ENCODE measurements around the gene MAP3K20.
A peak's percentile ranks its signal among the peaks of the same experiment; 100 is the strongest.
"Not testable (repeated sequence)": the region's sequence is repeated elsewhere in the genome, so short reads cannot be mapped to it uniquely, and the experiment has no call there.

MAP3K20 gene

DNA sequence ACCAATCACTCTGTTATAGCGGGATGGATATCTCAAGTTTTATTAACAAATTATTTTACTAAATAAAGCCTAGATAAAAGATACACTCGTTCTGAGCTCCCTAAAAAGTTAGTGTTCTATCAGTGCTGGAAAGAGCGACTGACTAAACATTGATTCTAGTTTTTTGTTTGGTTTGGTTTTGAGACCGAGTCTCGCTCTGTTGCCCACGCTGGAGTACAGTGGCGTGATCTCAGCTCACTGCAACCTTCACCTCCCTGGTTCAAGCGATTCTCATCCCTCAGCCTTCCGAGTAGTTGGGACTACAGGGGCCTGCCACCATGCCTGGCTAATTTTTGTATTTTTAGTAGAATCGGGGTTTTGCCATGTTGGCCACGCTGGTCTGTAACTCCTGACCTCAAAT lies 205.2 kb downstream of the MAP3K20 start:
- no peak for DNase-seq (ENCODE audit: low spot score)

DNA sequence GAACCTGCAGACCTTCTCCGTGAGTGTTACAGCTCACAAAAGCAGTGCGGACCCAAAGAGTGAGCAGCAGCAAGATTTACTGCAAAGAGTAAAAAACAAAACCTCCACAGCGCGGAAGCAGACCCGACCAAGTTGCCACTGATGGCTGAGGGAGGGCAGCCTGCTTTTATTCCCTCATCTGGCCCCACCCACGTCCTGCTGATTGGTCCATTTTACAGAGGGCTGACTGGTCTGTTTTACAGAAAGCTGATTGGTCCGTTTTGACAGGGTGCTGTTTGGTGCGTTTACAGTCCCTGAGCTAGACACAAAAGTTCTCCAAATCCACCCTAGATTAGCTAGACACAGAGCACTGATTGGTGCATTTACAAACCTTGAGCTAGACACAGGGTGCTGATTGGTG lies 206.3 kb downstream of the MAP3K20 start:
- DNase-seq (ENCODE audit: low spot score), result not testable (repeated sequence)

DNA sequence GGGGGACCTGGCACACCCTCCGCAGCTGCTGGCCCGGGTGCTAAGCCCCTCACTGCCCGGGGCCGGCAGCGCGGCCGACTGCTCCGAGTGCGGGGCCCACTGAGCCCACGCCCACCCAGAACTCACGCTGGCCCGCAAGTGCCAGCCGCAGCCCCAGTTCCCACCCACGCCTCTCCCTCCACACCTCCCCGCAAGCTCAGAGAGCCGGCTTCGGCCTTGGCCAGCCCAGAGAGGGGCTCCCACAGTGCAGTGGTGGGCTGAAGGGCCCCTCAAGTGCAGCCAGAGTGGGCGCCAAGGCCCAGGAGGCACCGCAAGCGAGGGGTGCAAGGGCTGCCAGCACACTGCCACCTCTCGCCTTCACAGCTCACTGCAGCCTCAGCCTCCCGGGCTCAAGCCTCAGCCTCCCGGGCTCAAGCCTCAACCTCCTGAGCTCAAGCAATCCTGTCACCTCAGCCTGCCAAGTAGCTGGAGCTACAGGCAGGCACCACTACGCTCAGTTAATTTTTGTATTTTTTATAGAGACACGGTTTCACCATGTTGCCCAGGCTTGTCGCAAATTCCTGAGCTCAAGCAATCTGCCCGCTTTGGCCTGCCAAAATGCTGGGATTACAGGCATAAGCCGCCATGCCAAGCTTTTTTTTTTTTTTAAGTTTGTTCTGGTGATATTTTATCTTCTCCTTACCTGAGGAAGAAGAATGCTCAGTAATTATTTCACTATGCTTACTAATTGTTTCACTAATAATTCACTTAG lies 207.3 kb downstream of the MAP3K20 start:
- DNase-seq (ENCODE audit: low spot score), result no peak

DNA sequence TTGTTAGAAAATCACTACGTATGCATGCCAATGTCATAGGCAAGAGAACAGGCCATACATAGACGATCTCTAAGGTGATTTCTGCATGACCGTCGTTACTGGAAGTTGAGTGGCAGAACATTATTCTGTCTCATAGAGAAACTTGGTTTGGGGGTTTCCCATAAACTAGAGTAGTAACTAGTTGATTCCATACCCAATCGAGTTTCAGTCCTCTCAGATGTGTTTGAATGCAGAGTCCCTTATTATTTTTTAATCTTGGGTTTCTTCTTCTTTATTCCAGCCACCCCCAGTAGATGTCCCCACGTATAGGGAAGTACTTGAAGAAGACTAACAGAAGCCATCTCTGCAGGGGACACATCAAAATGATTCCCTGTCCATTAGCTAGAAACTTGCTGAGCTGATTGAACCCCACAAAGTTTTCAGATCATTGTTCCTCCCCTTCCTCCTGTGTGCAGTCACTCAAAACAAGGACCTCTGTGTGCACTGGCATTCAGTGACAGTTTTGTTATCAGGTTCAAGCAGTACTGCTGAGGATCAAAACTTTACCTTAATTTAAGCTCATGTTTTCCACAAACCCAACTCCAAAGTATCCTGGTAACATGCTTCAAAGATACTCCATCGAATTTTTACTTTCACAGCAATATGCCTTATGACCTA lies 210.6 kb downstream of the MAP3K20 start:
- no peak for DNase-seq (ENCODE audit: low spot score)

DNA sequence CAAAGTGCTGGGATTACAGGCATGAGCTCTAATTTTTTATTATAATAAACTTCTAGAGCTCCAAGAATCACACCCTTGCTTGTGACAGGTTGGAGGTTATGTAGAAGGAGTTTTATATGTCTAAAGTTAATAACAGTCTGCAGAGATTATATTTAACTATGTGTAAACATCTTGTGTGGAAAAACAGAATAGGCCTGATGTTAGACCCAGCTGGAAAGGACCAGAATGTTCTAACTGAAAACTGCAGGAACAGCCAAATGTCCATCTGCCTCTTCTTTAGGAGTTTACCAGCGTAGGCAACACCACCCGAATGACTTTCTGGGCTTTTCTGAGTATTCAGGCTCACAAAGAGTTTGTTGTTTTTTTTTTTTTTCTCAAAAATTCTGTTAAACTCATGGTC lies 211.9 kb downstream of the MAP3K20 start:
- no peak for DNase-seq (ENCODE audit: low spot score)

DNA sequence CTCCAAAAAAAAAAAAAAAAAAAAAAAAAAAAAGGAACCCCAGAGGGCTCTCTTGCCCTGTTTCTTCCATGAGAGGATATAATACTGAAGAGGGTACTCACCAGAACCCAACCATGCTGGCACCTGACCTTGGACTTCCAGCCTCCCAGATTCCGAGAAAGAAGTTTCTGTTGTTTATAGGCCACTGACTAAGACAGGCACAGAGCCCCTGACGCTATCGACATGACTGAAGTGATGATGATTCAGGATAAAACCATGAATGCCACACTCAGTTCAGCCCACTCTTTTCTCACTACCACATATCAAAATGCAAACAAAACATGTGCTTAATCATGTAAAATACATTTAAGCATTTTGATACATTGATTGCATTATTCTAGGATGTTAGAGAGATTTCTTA lies 212.9 kb downstream of the MAP3K20 start:
- DNase-seq (ENCODE audit: low spot score), result peak; percentile 16

DNA sequence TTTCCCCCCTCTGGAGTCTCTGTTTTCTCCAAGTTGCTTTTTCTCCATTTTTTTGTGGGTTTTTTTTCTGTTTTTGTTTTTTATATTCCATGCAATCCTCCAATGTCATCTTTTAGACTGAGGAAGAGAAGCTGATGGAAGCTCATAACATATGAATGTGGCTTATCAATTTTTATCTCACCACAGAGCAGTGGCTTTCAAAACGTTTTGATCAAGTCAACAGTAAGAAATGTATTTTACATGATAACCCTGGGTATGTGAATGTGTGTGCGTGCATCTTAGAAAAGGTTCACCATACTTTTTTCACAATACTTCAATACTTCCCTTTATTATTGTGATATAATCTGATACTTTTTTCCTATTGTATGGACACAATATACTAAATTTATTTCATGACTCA lies 214.4 kb downstream of the MAP3K20 start:
- no peak for DNase-seq (ENCODE audit: low spot score)

DNA sequence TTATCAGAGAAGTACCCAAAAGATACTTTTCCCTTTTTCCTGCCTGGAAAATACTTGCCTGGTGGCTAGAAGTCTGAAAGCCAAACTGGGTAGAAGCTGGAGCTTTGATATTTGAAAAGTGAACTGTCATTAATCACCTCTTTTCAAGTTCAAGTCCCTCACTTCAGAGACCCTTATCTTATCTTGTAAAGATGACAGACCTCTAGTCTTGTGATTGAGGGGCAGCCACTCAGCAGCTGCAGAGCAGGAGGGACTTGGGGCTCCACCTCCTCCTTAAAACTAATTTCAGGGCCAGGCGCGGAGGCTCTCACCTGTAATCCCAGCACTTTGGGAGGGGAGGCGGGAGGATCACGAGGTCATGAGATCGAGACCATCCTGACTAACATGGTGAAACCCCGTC lies 214.9 kb downstream of the MAP3K20 start:
- no peak for DNase-seq (ENCODE audit: low spot score)

DNA sequence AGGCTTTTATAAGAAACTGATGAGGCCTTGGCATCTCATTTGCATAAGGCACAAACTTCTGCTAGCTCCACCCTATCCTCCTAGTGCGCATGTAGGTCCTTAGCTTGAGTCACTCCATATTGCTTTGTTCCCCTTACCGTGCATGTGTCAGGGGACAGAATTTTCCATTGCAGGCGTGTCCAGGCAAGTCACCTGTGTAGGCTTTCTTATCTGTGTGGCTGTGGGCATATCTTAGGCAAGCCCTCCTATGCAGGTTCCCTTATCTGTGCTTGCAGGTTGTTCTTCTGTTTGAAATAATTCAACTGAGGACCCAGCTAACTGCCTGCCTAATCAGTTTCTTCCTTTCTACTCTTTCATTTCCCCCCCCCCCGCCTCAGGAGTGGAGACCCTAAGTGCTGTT lies 215.8 kb downstream of the MAP3K20 start:
- DNase-seq (ENCODE audit: low spot score), result no peak

DNA sequence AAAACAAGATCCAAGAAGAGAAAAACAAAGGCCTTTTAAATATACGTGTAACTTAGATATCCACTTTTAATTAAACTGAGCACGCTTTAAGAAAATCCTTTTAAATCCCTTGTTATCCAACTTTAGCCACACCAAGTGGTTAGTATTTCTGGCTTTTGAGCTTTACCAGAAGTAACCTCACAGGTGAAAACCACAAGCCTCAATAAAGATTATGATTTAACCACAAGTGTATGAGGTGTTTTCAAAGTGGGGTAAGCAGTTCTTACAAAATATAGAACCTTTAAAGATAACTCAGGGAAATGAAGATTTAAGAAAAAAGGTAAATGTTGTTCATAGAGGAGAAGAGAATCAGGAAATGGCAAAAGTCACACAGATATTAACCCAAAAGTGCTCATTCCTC lies 220.6 kb downstream of the MAP3K20 start:
- no peak for DNase-seq (ENCODE audit: low spot score)

DNA sequence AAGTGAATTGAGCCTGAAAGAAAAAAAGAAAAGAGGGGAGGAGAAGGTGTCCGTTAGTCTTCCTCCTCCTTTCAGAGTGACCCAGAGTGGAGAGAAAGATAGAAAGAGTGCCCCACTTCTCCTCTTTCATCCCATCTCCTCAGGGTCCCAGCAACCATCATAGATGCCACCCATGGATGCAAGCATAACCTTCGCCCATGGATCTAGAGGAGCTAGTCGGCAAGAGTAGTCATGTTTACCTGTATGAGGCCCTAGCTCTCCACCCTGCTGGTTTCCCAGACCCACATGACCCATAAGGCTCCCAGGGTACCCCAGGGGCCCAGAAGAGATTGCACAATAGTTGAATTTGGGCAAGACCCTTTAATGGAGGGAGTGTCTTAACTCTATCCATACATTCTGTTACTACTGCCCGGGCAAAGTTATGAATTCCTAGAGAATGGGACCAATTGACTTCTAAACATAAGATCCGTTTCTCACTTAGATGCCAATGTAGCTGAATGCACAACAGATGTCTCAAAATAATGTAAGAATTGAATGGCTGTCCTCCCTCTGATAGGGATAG lies 223.0 kb downstream of the MAP3K20 start:
- no peak for DNase-seq (ENCODE audit: low spot score)

DNA sequence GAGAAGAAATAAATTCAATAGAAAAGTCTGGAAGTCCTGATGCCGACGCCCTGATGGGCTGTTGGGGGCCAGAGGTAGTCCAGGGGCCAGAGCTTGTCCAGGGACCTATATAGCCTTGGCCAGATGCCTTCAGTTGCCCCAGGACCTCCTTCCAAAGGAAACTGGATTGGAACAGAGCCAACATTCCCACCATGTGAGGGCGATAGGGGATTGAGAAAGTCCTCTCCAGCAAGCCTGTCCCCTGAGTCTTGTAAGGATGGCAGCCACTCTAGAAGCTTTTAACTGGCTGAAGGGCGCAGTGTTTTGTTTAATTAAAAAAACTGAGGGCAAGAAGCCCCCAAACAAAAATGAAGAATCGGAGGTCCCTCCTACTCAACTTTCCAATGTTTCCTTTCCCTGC lies 224.1 kb downstream of the MAP3K20 start:
- no peak for DNase-seq (ENCODE audit: low spot score)

DNA sequence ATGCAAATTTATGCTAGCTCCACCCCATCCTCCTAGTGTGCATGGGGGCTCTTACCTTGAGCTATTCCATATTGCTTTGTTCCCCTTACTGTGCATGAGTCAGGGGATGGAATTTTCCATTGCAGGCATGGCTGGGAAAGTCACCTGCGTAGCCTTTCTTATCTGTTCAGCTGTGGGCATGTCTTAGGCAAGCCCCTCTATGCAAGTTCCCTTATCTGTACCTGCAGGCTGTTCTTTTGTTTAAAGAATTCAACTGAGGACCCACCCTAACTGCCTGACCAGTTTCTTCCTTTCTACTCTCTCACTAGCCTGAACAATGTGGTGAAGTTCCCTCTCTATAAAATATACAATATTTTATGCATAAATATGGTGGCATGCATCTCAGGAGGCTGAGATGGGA lies 224.8 kb downstream of the MAP3K20 start:
- DNase-seq (ENCODE audit: low spot score), result no peak

DNA sequence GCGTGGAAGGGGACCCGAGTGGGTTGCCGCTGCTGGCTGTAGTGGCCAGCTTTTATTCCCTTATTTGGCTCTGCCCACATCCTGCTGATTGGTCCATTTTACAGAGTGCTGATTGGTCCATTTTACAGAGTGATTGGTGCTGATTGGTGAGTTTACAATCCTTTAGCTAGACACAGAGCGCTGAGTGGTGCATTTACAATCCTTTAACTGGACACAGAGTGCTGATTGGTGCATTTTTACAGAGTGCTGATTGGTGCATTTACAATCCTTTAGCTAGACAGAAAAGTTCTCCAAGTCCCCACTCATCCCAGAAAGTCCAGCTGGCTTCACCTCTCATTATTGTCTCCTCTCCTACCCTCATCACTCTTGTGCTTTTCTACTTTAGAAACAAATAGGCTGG lies 225.9 kb downstream of the MAP3K20 start:
- DNase-seq (ENCODE audit: low spot score), result not testable (repeated sequence)

DNA sequence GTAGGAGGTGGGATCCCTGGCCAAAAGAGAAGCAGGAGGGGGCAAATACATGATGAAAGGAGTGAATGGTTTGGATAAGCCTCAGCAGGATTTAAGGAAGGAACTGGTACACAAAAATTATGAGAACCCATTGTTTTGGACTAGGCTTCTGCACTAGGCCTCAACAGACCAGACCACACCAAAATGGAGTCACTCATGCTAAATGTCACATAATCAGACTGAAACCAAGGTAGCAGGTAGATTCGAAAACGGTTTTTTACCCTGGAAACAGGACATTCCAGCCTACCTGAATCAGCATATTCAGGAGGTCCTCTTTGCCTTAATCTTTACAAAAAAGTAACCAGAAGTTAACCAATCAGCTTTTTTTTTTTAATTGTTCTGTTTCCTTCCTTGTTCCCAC lies 229.7 kb downstream of the MAP3K20 start:
- no peak for DNase-seq (ENCODE audit: low spot score)

DNA sequence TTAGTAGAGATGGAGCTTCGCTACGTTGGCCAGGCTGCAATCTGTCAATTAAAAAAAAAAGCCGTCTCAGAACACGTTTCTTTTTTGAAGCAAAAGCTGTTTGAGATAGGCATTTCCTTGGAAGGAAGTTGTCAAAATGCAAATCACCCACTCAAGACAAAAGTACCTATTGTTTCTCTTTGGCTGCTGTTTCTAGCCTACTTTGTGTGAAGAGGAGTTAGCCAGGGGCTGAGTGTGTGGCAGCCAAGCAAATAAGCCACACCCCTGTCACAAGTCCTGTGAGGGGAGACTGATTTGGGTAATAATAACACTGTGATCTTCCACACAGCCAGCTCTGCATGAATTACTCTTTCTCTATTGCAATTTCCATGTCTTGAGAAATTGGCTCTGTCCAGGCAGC lies 231.6 kb downstream of the MAP3K20 start:
- DNase-seq (ENCODE audit: low spot score), result no peak

DNA sequence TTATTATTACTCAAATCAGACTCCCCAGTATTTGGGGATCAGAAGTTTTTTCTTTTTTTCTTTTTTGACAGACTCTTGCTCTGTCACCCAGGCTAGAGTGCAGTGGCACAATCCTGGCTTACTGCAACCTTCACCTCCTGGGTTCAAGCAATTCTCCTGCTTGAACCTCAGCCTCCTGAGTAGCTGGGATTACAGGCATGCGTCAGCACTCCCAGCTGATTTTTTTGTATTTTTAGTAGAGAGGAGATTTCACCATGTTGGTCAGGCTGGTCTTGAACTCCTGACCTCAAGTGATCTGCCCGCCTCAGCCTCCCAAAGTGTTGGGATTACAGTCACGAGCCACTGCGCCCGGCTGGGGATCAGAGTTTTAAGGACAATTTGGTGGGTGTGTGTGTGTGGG lies 233.7 kb downstream of the MAP3K20 start:
- not testable (repeated sequence) for DNase-seq (ENCODE audit: low spot score)

DNA sequence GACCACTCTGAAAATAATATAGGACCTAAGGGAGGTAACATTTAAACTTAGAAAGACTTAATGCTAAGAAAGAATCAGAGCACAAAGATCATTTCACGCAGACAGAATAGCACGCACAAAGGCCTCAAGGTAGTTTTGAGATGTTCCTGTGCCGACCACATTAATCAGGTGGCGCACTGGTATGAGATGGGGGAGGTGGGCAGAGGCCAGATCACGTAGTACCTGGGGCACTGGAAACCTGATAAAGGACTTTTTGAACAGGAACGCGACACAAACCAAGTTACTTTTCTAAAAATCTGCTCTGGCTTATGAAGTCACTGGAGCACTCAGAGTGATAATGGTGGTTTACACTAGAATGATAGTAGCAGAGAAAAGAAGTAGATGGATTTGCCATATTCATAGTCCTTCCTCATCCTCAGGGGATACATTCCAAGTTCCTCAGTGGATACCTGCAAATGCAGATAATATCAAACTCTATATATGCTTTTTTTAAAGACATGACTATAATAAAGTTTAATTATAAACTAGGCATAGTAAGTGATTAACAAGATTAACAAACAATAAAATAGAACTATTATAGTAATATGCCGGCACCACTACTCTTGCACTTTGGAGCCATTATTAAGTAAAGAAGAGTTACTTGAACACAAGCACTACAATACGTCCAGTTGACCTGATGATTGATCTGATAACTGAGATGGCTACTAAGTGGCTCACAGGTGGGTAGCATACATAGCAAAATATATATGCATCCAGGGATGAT lies 236.4 kb downstream of the MAP3K20 start:
- DNase-seq (ENCODE audit: low spot score), result no peak

All from GM03348 (cell line).